ENCODE measurements around the gene ZFAND3. TPM values are rescaled to one million over a fixed set of nuclear protein-coding genes. Genes with fewer than 3 reads are reported as not detected.

ZFAND3 gene
- total and polyA plus RNA-seq, 10 of the 15 experiments (the other 5 are each of a cell fraction or from before 2014, with no cell fraction given): 0.90 to 34.4 (median 16.3) TPM

- 0 out of 2 replicates have a peak, but pooled peaks have one; percentile 48 for TF ChIP-seq ELK1 (IDR thresholded peaks at IDR 0.05; ENCODE audit: low read depth, low read length)
- TF ChIP-seq YY1 (IDR thresholded peaks at IDR 0.05; ENCODE audit: low read depth, low read length): peak; percentile 95
- no peak for TF ChIP-seq ETV6 (conservative IDR thresholded peaks at IDR 0.05 in 1 of 2, IDR thresholded peaks at IDR 0.05 in 1 of 2; ENCODE audit: borderline replicate concordance in 1 of 2, low read depth in 1 of 2)
- TF ChIP-seq, protein P1, sequence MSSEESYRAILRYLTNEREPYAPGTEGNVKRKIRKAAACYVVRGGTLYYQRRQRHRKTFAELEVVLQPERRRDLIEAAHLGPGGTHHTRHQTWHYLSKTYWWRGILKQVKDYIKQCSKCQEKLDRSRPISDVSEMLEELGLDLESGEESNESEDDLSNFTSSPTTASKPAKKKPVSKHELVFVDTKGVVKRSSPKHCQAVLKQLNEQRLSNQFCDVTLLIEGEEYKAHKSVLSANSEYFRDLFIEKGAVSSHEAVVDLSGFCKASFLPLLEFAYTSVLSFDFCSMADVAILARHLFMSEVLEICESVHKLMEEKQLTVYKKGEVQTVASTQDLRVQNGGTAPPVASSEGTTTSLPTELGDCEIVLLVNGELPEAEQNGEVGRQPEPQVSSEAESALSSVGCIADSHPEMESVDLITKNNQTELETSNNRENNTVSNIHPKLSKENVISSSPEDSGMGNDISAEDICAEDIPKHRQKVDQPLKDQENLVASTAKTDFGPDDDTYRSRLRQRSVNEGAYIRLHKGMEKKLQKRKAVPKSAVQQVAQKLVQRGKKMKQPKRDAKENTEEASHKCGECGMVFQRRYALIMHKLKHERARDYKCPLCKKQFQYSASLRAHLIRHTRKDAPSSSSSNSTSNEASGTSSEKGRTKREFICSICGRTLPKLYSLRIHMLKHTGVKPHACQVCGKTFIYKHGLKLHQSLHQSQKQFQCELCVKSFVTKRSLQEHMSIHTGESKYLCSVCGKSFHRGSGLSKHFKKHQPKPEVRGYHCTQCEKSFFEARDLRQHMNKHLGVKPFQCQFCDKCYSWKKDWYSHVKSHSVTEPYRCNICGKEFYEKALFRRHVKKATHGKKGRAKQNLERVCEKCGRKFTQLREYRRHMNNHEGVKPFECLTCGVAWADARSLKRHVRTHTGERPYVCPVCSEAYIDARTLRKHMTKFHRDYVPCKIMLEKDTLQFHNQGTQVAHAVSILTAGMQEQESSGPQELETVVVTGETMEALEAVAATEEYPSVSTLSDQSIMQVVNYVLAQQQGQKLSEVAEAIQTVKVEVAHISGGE (CRISPR knock-in tag; IDR thresholded peaks at IDR 0.05): no peak
- peak; percentile 61 for TF ChIP-seq MXI1 (IDR thresholded peaks at IDR 0.05; ENCODE audit: low read depth, low read length)
- no peak for TF ChIP-seq FOXM1 (IDR thresholded peaks at IDR 0.05; ENCODE audit: low read depth, low read length)
- peak; percentile 61 for TF ChIP-seq RAD51 (IDR thresholded peaks at IDR 0.05)
- no peak for TF ChIP-seq HDAC6 (IDR thresholded peaks at IDR 0.05; ENCODE audit: unreplicated experiment)
- TF ChIP-seq DPF2 (IDR thresholded peaks at IDR 0.05): peak; percentile 59
- peak; percentile 98 for TF ChIP-seq SREBF1 (IDR thresholded peaks at IDR 0.05; ENCODE audit: low read length)
- peak; percentile 55 for TF ChIP-seq ESRRA (IDR thresholded peaks at IDR 0.05; ENCODE audit: low read length)
- TF ChIP-seq, protein P2, sequence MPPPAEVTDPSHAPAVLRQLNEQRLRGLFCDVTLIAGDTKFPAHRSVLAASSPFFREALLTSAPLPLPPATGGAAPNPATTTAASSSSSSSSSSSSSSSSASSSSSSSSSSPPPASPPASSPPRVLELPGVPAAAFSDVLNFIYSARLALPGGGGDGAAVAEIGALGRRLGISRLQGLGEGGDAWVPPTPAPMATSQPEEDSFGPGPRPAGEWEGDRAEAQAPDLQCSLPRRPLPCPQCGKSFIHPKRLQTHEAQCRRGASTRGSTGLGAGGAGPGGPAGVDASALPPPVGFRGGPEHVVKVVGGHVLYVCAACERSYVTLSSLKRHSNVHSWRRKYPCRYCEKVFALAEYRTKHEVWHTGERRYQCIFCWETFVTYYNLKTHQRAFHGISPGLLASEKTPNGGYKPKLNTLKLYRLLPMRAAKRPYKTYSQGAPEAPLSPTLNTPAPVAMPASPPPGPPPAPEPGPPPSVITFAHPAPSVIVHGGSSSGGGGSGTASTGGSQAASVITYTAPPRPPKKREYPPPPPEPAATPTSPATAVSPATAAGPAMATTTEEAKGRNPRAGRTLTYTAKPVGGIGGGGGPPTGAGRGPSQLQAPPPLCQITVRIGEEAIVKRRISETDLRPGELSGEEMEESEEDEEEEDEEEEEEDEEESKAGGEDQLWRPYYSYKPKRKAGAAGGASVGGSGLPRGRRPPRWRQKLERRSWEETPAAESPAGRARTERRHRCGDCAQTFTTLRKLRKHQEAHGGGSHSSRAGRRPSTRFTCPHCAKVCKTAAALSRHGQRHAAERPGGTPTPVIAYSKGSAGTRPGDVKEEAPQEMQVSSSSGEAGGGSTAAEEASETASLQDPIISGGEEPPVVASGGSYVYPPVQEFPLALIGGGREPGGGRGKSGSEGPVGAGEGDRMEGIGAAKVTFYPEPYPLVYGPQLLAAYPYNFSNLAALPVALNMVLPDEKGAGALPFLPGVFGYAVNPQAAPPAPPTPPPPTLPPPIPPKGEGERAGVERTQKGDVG (CRISPR knock-in tag; IDR thresholded peaks at IDR 0.05): no peak
- peak; percentile 73 for TF ChIP-seq IKZF1 (conservative IDR thresholded peaks at IDR 0.05)
- no peak for TF ChIP-seq JUNB (IDR thresholded peaks at IDR 0.05)
- TF ChIP-seq NR2C1 (IDR thresholded peaks at IDR 0.05): no peak
- TF ChIP-seq SRF (IDR thresholded peaks at IDR 0.05; ENCODE audit: low read depth in 2 of 2, low read length in 2 of 2): peak in 1 of 2 experiments; percentile 24; a peak in 1 of 4 replicates
- TF ChIP-seq KAT2A (conservative IDR thresholded peaks at IDR 0.05; ENCODE audit: control insufficient read depth, low read depth, low read length): no peak
- 0 out of 2 replicates have a peak, but pooled peaks have one; percentile 27 for TF ChIP-seq TCF12 (IDR thresholded peaks at IDR 0.05; ENCODE audit: low read depth, low read length)
- 0 out of 2 replicates have a peak, but pooled peaks have one; percentile 34 for TF ChIP-seq SIN3A (IDR thresholded peaks at IDR 0.05; ENCODE audit: low read depth, low read length)
- peak; percentile 96 for TF ChIP-seq ZNF207 (IDR thresholded peaks at IDR 0.05; ENCODE audit: borderline replicate concordance)
- TF ChIP-seq FOXK2 (IDR thresholded peaks at IDR 0.05): peak; percentile 99
- TF ChIP-seq NFXL1 (IDR thresholded peaks at IDR 0.05; ENCODE audit: borderline replicate concordance): peak; percentile 98
- peak; percentile 59; the same call in 1 of the 2 replicates for TF ChIP-seq POLR2A (IDR thresholded peaks at IDR 0.05; ENCODE audit: low read depth, low read length)
- peak; percentile 98 for TF ChIP-seq CHD1 (IDR thresholded peaks at IDR 0.05; ENCODE audit: low read depth, low read length)
- peak; percentile 46; the same call in 1 of the 2 replicates for TF ChIP-seq GATAD2B (conservative IDR thresholded peaks at IDR 0.05; ENCODE audit: low read depth)
These were observed at the start of gene ZFAND3 (continued) for GRCh38 chr6:37819177-37819801.
